ENCODE results near the gene AMOTL1.

DNA sequence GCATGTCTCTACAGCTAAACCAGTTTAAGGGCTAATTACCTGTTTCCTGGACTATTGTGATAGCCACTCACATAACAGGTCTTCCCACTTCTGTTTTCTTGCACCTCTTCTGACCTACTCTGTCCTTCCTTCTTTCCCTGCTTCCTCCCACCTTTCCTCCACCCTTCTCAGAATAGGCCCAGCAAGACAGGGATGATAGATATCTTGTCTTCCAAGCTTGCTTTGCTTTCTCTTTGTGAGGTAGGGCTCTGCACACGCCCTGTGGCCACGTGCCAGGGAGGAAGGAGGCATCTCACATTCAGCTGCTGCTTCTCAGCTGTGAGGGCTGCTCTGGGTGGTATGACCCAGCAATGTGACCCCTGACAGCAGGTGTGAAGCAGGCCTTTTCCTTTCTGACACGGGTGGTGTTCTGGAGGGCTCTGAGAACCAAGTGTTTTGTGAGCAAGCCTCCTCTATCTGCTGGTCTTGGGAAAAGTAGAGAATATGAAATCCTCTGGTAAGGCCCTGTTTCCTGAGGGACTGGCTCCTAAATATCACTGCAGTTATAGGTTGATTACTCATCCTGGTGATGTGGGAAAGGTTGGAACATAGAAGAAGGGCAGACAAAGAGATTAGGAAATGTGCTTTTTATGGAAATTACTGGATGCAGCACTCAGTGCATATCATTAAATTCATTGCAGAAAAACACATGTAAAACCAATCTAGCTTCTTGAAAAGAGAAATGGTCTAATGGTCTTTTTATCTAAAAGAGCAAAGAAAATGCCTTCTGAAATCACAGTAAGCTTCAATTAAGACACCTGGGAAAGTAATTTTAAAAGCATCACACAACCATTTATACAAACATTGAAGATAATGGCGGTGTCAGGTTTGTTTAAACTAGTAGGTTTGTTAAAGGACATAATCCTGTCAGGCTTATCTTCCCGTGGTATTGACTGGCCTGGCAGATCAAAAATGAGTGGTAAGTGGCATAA lies 8.5 kb downstream of the AMOTL1 start:
- TF ChIP-seq, protein P1, sequence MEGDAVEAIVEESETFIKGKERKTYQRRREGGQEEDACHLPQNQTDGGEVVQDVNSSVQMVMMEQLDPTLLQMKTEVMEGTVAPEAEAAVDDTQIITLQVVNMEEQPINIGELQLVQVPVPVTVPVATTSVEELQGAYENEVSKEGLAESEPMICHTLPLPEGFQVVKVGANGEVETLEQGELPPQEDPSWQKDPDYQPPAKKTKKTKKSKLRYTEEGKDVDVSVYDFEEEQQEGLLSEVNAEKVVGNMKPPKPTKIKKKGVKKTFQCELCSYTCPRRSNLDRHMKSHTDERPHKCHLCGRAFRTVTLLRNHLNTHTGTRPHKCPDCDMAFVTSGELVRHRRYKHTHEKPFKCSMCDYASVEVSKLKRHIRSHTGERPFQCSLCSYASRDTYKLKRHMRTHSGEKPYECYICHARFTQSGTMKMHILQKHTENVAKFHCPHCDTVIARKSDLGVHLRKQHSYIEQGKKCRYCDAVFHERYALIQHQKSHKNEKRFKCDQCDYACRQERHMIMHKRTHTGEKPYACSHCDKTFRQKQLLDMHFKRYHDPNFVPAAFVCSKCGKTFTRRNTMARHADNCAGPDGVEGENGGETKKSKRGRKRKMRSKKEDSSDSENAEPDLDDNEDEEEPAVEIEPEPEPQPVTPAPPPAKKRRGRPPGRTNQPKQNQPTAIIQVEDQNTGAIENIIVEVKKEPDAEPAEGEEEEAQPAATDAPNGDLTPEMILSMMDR (conservative IDR thresholded peaks at IDR 0.05 in 1 of 2, IDR thresholded peaks at IDR 0.05 in 1 of 2; ENCODE audit: extremely low read depth in 1 of 2, insufficient read depth in 1 of 2, low read depth in 1 of 2, low read length in 2 of 2), result no peak
- TF ChIP-seq EZH2 (IDR thresholded peaks at IDR 0.05; ENCODE audit: borderline replicate concordance, low read length), result no peak
